Measurements from ENCODE around the gene TMTC1. TPM values are rescaled to one million over a fixed set of nuclear protein-coding genes. Genes with fewer than 3 reads are reported as not detected.

TMTC1 gene
- total RNA-seq, 1 experiment from 2014 or later = 4.8 TPM

DNA sequence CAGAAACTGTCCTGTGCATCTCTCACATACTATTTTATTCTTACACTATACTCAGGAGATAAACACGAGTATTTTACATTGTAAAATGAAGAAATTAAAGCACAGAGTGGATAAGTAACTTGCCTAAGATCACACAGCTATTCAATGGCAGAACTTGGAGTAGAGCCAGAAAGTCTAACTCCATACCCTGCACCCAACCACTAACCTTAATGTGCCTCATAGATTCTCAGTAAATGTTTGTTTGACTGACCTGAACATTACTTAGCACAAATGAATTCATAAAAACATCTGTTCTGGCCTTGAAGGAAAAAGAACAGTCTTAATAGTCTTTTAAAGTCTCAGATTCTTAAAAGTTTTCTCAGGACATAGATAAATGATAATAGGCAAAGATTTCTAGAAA is 202.8 kb downstream of the TMTC1 start:
- H3K27ac ChIP-seq = no peak overlapping the region
- intact Hi-C loops (cut with micrococcal nuclease; ENCODE audit: unreplicated experiment) = no loop called here
- H3K4me2 ChIP-seq = no peak overlapping the region
- no peak for DNase-seq
- H2AFZ ChIP-seq = no peak overlapping the region
- ChIA-PET CTCF (no interaction called here), POLR2A (ENCODE audit: unreplicated experiment) (interaction anchor here (0.6 kb wide), 1 partner anchor 1498 kb away, joined by 12 read pairs; no protein-coding TSS in a partner anchor)
- no peak for TF ChIP-seq CTCF (conservative IDR thresholded peaks at IDR 0.05)
- no TSS peak for BruUV-seq (replicated peaks)
- H3K36me3 ChIP-seq (ENCODE audit: low read depth) = no peaks in the 10 kb centered on the region
- H3K4me3 ChIP-seq = no peak overlapping the region
- no peaks in the 10 kb centered on the region for H4K20me1 ChIP-seq (ENCODE audit: insufficient read depth)
- H3K9me3 ChIP-seq (ENCODE audit: insufficient read depth, low read depth) = no peaks in the 10 kb centered on the region
- no peaks in the 10 kb centered on the region for H3K79me2 ChIP-seq (ENCODE audit: low read depth)
- no peaks in the 10 kb centered on the region for H3K4me1 ChIP-seq (replicated peaks; ENCODE audit: insufficient read depth)
- H3K9me2 ChIP-seq (ENCODE audit: insufficient read depth) = no peaks in the 10 kb centered on the region; the same call in 1 of the 2 replicates
- H3F3A ChIP-seq (ENCODE audit: insufficient read depth, low read depth) = no peaks in the 10 kb centered on the region
- no peaks in the 10 kb centered on the region for H3K27me3 ChIP-seq (ENCODE audit: insufficient read depth, low read depth)

DNA sequence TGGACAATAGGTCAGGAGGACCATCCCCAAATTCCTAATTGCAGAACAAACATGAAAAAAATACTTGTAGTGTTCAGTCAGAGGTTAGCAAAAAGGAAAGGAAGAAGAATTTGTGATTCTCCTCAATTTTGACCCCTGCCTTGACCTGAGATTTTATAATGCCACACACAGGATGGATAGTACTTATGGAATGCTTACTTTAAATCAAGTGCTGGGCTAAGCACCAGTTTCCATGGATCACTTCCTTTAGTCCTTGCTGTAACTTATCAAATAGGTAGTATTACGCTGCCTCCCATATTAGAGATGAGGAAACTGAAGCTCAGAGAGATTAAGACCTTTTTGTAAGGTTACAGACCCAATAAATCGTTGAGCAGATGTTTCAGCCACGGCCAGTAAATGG is 205.0 kb downstream of the TMTC1 start:
- H3K9me3 ChIP-seq (ENCODE audit: insufficient read depth, low read depth) = no peaks in the 10 kb centered on the region
- no peak overlapping the region for H3K4me3 ChIP-seq
- ChIA-PET POLR2A (ENCODE audit: unreplicated experiment) (no interaction called here), CTCF (no interaction called here)
- no peaks in the 10 kb centered on the region for H3F3A ChIP-seq (ENCODE audit: insufficient read depth, low read depth)
- intact Hi-C loops (cut with micrococcal nuclease; ENCODE audit: unreplicated experiment) = no loop called here
- no peak for DNase-seq
- H3K9me2 ChIP-seq (ENCODE audit: insufficient read depth) = no peaks in the 10 kb centered on the region; the same call in 1 of the 2 replicates
- H3K4me2 ChIP-seq = no peak overlapping the region
- no peak for TF ChIP-seq CTCF (conservative IDR thresholded peaks at IDR 0.05)
- TF ChIP-seq EZH2 (IDR thresholded peaks at IDR 0.05; ENCODE audit: low read depth) = no peak
- H3K27ac ChIP-seq = no peak overlapping the region
- BruUV-seq (replicated peaks) = no TSS peak
- no peaks in the 10 kb centered on the region for H3K36me3 ChIP-seq (ENCODE audit: low read depth)
- no peaks in the 10 kb centered on the region for H4K20me1 ChIP-seq (ENCODE audit: insufficient read depth)
- H3K79me2 ChIP-seq (ENCODE audit: low read depth) = no peaks in the 10 kb centered on the region
- H2AFZ ChIP-seq = no peak overlapping the region
- no peaks in the 10 kb centered on the region for H3K27me3 ChIP-seq (ENCODE audit: insufficient read depth, low read depth)
- H3K4me1 ChIP-seq (replicated peaks; ENCODE audit: insufficient read depth) = no peaks in the 10 kb centered on the region

GRCh38 chr12:29578070-29578469 is 205.7 kb downstream of the TMTC1 start:
- Histone ChIP-seq H3K27ac (no peak overlapping the region), H4K20me1 (ENCODE audit: insufficient read depth) (no peaks in the 10 kb centered on the region), H3K27me3 (ENCODE audit: insufficient read depth, low read depth) (no peaks in the 10 kb centered on the region), H3K79me2 (ENCODE audit: low read depth) (no peaks in the 10 kb centered on the region), H3K9me3 (ENCODE audit: insufficient read depth, low read depth) (no peaks in the 10 kb centered on the region), H3F3A (ENCODE audit: insufficient read depth, low read depth) (no peaks in the 10 kb centered on the region), H2AFZ (no peak overlapping the region), H3K4me3 (no peak overlapping the region), H3K4me2 (no peak overlapping the region), H3K4me1 (replicated peaks; ENCODE audit: insufficient read depth) (no peaks in the 10 kb centered on the region), H3K9me2 (ENCODE audit: insufficient read depth) (no peaks in the 10 kb centered on the region; the same call in 1 of the 2 replicates), H3K36me3 (ENCODE audit: low read depth) (no peaks in the 10 kb centered on the region)
- intact Hi-C loops (cut with micrococcal nuclease; ENCODE audit: unreplicated experiment) = no loop called here
- no peak for TF ChIP-seq CTCF (conservative IDR thresholded peaks at IDR 0.05)
- TF ChIP-seq EZH2 (IDR thresholded peaks at IDR 0.05; ENCODE audit: low read depth) = no peak
- CTCF ChIA-PET = no interaction called here
- POLR2A ChIA-PET (ENCODE audit: unreplicated experiment) = no interaction called here
- BruUV-seq (replicated peaks) = no TSS peak
- DNase-seq = no peak
